Omental fat pad (tissue), 4 donors: ENCODE data around the gene SLC1A2. TPM values are rescaled to one million over a fixed set of nuclear protein-coding genes. Genes with fewer than 3 reads are reported as not detected.

Experiments used
- ATAC-seq: fragments of 150-250 bp; one replicate; pipeline ENCODE4 v1.9.1; 2016; ENCODE audit warnings: mild to moderate bottlenecking, moderate library complexity; ENCODE audit not compliant: low FRiP score
- DNase-seq: peaks from one replicate; pipeline ENCODE4 v3.0.0-alpha.2; 2019; ENCODE audit warnings: low spot score
- CTCF ChIP-seq, 3 donors: fragments of 450-650 bp; IDR thresholded peaks; one replicate each; pipeline ENCODE4 v1.5.1; 2016 to 2017; ENCODE audit warnings: antibody characterized with exemption in 3 of 3, mild to moderate bottlenecking in 3 of 3, moderate library complexity in 2 of 3
- total RNA-seq, 4 donors: library from RNA; depleted of rRNA; stranded (reverse); fragments of >200 nt; gene quantifications; one replicate each; pipeline ENCODE4 v1.1.0, GENCODE V29; 2016

Gene SLC1A2
- total RNA-seq, 4 donors from 2014 or later = 0.96 to 5.0 (median 2.8) TPM

DNA sequence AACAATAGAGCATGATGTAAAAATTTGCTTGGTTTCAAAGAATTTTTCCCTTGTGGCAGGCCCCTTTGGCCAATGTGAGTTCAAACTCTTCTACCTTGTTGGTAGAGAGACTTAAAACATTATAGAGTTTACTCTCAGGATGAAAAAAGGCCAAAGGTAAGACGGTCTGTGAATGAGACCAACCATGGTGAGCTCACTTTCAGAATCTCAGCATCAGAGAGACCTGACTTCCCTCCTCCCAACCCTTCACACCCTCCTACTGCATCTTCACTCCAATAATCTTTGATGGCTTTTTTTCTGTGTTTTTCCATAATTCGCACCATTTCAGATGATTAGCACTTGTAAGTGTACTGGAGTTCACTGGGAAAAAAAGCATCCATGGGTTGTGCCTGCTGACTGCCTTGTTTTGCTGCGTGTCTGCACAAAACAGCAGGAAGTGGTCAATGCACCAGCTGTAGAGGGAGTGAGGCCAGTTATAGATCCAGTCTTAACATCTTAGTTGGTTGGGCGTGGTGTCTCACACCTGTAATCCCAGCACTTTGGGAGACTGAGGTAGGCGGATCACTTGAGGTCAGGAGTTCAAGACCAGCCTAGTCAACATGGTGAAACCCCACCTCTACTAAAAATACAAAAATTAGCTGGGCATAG lies 64.1 kb downstream of the SLC1A2 start:
- ATAC-seq (no peak), DNase-seq (no peak)
- TF ChIP-seq CTCF (IDR thresholded peaks at IDR 0.05) = no peak

- TF ChIP-seq CTCF (IDR thresholded peaks at IDR 0.05) = no peak
- DNase-seq (no peak), ATAC-seq (no peak)
These were observed 64.7 kb downstream of the SLC1A2 start for GRCh38 chr11:35354644-35355043.

DNA sequence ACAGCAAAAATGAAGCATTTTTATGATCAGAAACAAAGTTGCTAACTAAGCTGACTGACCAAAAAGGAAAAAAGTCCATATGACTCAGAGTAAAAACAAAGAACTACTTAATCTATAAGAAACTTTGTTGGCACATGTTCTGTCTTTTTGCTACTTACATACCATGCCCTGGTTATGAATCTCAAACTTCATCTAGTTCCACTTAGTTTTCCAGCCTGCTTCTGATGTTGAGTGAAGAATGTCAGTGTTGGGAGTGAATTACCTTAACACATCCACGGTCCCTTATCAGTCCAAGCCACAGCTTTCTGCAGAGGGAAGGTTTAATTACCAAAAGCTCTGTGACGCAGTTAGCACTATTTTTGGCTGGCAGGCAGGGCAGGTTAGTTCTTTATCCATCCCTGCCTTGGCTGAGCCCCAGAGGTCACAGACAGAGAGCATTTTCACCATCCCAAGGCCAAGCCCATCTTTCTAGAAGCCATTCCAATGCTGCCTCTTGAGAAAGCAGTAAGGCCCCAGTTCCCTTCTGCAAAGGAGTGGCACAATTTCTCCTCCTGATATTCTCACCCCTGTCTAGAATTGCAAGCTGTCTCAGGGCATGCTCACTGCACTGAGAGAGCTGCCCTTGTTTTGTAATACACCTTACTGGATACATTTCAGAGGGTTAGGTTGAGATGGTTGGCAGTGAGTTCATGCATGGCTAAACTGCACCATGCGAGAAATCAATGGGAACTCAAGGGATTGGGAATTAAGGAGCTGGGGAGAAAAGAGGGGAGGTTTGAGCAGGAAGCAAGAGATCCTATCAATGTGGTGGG lies 67.1 kb downstream of the SLC1A2 start:
- ATAC-seq (peak; percentile 71), DNase-seq (no peak)
- no peak for TF ChIP-seq CTCF (IDR thresholded peaks at IDR 0.05)

GRCh38 chr11:35349897-35350296 lies 69.5 kb downstream of the SLC1A2 start:
- ATAC-seq = no peak
- DNase-seq = no peak
- TF ChIP-seq CTCF (IDR thresholded peaks at IDR 0.05) = no peak

DNA sequence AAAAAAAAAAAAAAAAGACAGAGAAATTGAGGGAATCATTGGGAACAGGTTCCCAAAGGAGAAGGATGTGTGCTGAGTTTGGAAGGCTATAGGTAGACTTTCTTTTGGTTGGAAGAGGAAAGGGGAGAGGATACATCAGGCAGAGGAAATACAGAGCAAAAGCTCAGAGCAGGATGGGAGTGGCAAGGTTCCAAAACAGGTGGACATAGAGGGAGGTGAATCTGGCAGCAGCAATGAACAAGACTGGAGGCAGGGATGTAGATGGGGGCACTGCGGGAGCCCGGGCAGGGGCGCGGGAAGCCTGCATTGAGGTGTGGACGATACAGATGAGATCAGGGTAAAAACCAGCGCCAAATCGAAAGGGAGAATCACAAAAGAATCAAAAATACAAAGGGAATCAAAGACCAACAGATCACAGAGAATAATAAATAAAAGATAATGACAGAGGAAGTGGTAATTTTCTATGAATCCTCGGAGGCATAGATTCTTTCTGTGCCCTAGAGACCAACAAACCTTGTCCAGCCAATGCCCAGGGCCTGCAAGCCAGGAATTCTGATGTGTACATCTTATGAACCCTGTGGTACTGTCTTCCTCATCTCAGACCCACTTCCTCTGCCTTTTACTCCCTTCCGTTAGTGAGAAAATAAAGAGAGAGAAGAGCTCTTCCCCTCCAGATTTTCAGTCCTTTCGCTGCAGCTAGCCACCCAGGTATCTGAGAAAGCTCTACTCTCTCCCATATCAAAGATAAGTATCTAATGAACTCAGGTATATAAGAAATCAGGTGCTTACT lies 70.3 kb downstream of the SLC1A2 start:
- no peak for DNase-seq
- no peak for ATAC-seq
- no peak for TF ChIP-seq CTCF (IDR thresholded peaks at IDR 0.05)

GRCh38 chr11:35347921-35348331 lies 71.4 kb downstream of the SLC1A2 start:
- DNase-seq = no peak

More at GRCh38 chr11:35347921-35348331, 71.4 kb downstream of the SLC1A2 start:
- ATAC-seq = no peak
- TF ChIP-seq CTCF (IDR thresholded peaks at IDR 0.05) = no peak
